K562 (cell line): ENCODE results near the gene HPS4. TPM values are rescaled to one million over a fixed set of nuclear protein-coding genes. Genes with fewer than 3 reads are reported as not detected.

Experiments
- FOXJ2 ChIP-seq: fragments of 200-800 bp; sonication (Bioruptor generic); IDR thresholded peaks from 2 replicates; pipeline ENCODE4 v1.6.1; 2016; ENCODE audit warnings: missing genetic modification characterization, missing compliant biosample characterization
- MGA ChIP-seq: fragments of 450-650 bp; IDR thresholded peaks from 2 replicates; pipeline ENCODE4 v1.6.1; 2016; ENCODE audit warnings: mild to moderate bottlenecking, moderate library complexity
- MLX ChIP-seq, 2 experiments: fragments of 450-650 bp in 1 of 2; sonication (generic) in 1 of 2; formaldehyde crosslinking; conservative IDR thresholded peaks; 2 replicates each; pipeline versions ENCODE4 v1.4.0 to v1.8.1; 2020 to 2022; ENCODE audit warnings: mild to moderate bottlenecking in 1 of 2, missing genetic modification reagents in 1 of 2
- NFRKB ChIP-seq: fragments of 450-650 bp; IDR thresholded peaks from 2 replicates; pipeline ENCODE4 v1.6.1; 2016; ENCODE audit warnings: low read depth
- PATZ1 ChIP-seq: fragments of 250-450 bp; sonication (Bioruptor Pico); IDR thresholded peaks from 2 replicates; pipeline ENCODE4 v1.5.0; 2020; ENCODE audit warnings: mild to moderate bottlenecking, borderline replicate concordance
- RUNX1 ChIP-seq: sonication (generic); IDR thresholded peaks from 2 replicates; pipeline ENCODE4 v1.6.1; 2016; ENCODE audit warnings: antibody characterized with exemption, low read depth
- ZNF766 ChIP-seq: fragments of 200-800 bp; sonication (Bioruptor generic); conservative IDR thresholded peaks from 2 replicates; pipeline ENCODE4 v1.6.1; 2016; ENCODE audit warnings: missing genetic modification characterization, missing compliant biosample characterization
- polyA plus RNA-seq, 8 experiments: library from polyadenylated mRNA; depleted of rRNA in 4 of 8; stranded (reverse) in 5 of 8; unstranded in 3 of 8; fragments of >200 nt; fragmentation: Nextera tagmentation in 2 of 8; fragmentation: Illumina TruSeq in 1 of 8; extraction: Ambion mirVana in 2 of 8; extraction: Trizol in 1 of 8; gene quantifications; 2 replicates each; pipeline versions ENCODE4 v1.2.1 to v1.2.3, GENCODE V29; 2011 to 2014; ENCODE audit warnings: inconsistent platforms in 1 of 8, missing spikeins in 1 of 8
- total RNA-seq, 7 experiments: library from RNA; depleted of rRNA in 6 of 7; stranded (reverse); fragments of >200 nt in 6 of 7; fragmentation: Illumina TruSeq in 2 of 7; extraction: Trizol in 2 of 7; gene quantifications; 2 replicates each; pipeline versions ENCODE4 v1.2.1 to v1.2.3, GENCODE V29; 2011 to 2021; ENCODE audit warnings: low replicate concordance in 1 of 7
- TF ChIP-seq, protein P1 (sequence below): fragments of 250-450 bp; sonication (Bioruptor Pico); IDR thresholded peaks from 2 replicates; pipeline ENCODE4 v1.4.0; 2020; ENCODE audit warnings: mild to moderate bottlenecking, moderate library complexity
- TF ChIP-seq, protein P2 (sequence below): sonication (generic); formaldehyde crosslinking; IDR thresholded peaks from 2 replicates; pipeline ENCODE4 v1.5.0; 2020; ENCODE audit warnings: missing genetic modification reagents

Gene HPS4
- total and polyA plus RNA-seq, 9 of the 15 experiments (the other 6 are each of a cell fraction or from before 2014, with no cell fraction given), result 12.8 to 29.2 (median 25.3) TPM

DNA sequence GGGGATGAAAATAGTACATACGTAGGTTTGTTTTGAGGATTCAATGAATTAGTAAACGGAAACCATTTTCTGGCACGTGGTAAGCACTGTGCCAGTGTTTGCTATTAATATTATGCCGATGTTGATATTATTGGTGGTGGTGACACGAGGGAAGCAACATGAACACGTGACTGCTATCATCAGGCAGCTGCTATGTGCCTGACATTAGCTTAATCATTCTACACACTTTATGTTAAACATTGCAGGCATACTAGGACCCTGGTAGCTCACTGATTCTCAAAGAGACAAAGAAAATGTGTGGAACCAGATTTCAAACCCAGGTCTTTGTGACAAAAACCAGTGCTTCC is 750 bp upstream of the HPS4 start (continued):
- TF ChIP-seq MGA (peak; percentile 21), PATZ1 (CRISPR knock-in tag) (no peak), NFRKB (no peak), MLX (CRISPR knock-in tag; conservative IDR thresholded peaks at IDR 0.05) (no peak), RUNX1 (no peak), FOXJ2 (tag) (no peak), ZNF766 (CRISPR knock-in tag) (0 out of 2 replicates have a peak, but pooled peaks have one; percentile 15)
- TF ChIP-seq, protein P1, sequence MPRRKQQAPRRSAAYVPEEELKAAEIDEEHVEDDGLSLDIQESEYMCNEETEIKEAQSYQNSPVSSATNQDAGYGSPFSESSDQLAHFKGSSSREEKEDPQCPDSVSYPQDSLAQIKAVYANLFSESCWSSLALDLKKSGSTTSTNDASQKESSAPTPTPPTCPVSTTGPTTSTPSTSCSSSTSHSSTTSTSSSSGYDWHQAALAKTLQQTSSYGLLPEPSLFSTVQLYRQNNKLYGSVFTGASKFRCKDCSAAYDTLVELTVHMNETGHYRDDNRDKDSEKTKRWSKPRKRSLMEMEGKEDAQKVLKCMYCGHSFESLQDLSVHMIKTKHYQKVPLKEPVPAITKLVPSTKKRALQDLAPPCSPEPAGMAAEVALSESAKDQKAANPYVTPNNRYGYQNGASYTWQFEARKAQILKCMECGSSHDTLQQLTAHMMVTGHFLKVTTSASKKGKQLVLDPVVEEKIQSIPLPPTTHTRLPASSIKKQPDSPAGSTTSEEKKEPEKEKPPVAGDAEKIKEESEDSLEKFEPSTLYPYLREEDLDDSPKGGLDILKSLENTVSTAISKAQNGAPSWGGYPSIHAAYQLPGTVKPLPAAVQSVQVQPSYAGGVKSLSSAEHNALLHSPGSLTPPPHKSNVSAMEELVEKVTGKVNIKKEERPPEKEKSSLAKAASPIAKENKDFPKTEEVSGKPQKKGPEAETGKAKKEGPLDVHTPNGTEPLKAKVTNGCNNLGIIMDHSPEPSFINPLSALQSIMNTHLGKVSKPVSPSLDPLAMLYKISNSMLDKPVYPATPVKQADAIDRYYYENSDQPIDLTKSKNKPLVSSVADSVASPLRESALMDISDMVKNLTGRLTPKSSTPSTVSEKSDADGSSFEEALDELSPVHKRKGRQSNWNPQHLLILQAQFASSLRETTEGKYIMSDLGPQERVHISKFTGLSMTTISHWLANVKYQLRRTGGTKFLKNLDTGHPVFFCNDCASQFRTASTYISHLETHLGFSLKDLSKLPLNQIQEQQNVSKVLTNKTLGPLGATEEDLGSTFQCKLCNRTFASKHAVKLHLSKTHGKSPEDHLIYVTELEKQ (CRISPR knock-in tag), result no peak
- TF ChIP-seq, protein P2, sequence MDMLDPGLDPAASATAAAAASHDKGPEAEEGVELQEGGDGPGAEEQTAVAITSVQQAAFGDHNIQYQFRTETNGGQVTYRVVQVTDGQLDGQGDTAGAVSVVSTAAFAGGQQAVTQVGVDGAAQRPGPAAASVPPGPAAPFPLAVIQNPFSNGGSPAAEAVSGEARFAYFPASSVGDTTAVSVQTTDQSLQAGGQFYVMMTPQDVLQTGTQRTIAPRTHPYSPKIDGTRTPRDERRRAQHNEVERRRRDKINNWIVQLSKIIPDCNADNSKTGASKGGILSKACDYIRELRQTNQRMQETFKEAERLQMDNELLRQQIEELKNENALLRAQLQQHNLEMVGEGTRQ, result peak; percentile 73
